H9 (cell line): Measurements from ENCODE around the gene NOX5. TPM values are rescaled to one million over a fixed set of nuclear protein-coding genes. Genes with fewer than 3 reads are reported as not detected.

ENCODE experiments used
- DNase-seq: peaks from one replicate; pipeline ENCODE4 v3.0.0-alpha.2; 2017
- H2AFZ ChIP-seq: one replicate; pipeline ENCODE4 v1.6.1; 2013; ENCODE audit warnings: mild to moderate bottlenecking, low read length, control low read depth, moderate library complexity
- H2AK5ac ChIP-seq: 2 replicates; pipeline ENCODE4 v1.6.1; 2013; ENCODE audit warnings: low read length, control low read depth, mixed read lengths; ENCODE audit not compliant: insufficient read length
- H2BK120ac ChIP-seq: one replicate; pipeline ENCODE4 v1.6.1; 2013; ENCODE audit warnings: low read depth, mild to moderate bottlenecking, low read length, control low read depth, inconsistent platforms; ENCODE audit not compliant: poor library complexity, severe bottlenecking
- H2BK12ac ChIP-seq: 2 replicates; pipeline ENCODE4 v1.6.1; 2013; ENCODE audit warnings: low read length, control low read depth, mixed read lengths, low read depth; ENCODE audit not compliant: insufficient read length
- H2BK15ac ChIP-seq: 2 replicates; pipeline ENCODE4 v1.6.1; 2013; ENCODE audit warnings: low read depth, low read length, control low read depth
- H2BK20ac ChIP-seq: one replicate; pipeline ENCODE4 v1.6.1; 2013; ENCODE audit warnings: low read depth, mild to moderate bottlenecking, low read length, control low read depth, inconsistent platforms; ENCODE audit not compliant: poor library complexity, severe bottlenecking
- H2BK5ac ChIP-seq: 2 replicates; pipeline ENCODE4 v1.6.1; 2013; ENCODE audit warnings: low read length, control low read depth, mixed read lengths; ENCODE audit not compliant: insufficient read length
- H3K14ac ChIP-seq: 2 replicates; pipeline ENCODE4 v1.6.1; 2013; ENCODE audit warnings: low read length, control low read depth; ENCODE audit not compliant: insufficient read depth
- H3K18ac ChIP-seq: 2 replicates; pipeline ENCODE4 v1.6.1; 2013; ENCODE audit warnings: low read depth, mild to moderate bottlenecking, mixed read lengths, low read length, control low read depth; ENCODE audit not compliant: insufficient read length
- H3K23ac ChIP-seq: 2 replicates; pipeline ENCODE4 v1.6.1; 2013; ENCODE audit warnings: low read length, control low read depth, mixed read lengths, low read depth; ENCODE audit not compliant: insufficient read length
- H3K23me2 ChIP-seq: 2 replicates; pipeline ENCODE4 v1.6.1; 2013; ENCODE audit warnings: low read depth, mild to moderate bottlenecking, mixed read lengths, low read length, control low read depth; ENCODE audit not compliant: insufficient read length, poor library complexity, severe bottlenecking
- H3K27ac ChIP-seq: 2 replicates; pipeline ENCODE4 v1.5.1; 2013; ENCODE audit warnings: low read length, control low read depth, mixed read lengths, low read depth; ENCODE audit not compliant: insufficient read length
- H3K27me3 ChIP-seq: 2 replicates; pipeline ENCODE4 v1.6.1; 2013; ENCODE audit warnings: low read length, control low read depth, inconsistent platforms; ENCODE audit not compliant: insufficient read depth
- H3K4ac ChIP-seq: 2 replicates; pipeline ENCODE4 v1.6.1; 2013; ENCODE audit warnings: low read depth, mild to moderate bottlenecking, control low read depth, inconsistent platforms, low read length, moderate library complexity
- H3K4me1 ChIP-seq: 2 replicates; pipeline ENCODE4 v1.6.1; 2013; ENCODE audit warnings: low read length, control low read depth, inconsistent platforms; ENCODE audit not compliant: insufficient read depth
- H3K4me2 ChIP-seq: 2 replicates; pipeline ENCODE4 v1.6.1; 2013; ENCODE audit warnings: low read length, control low read depth, mixed read lengths; ENCODE audit not compliant: insufficient read length, insufficient read depth
- H3K56ac ChIP-seq: 2 replicates; pipeline ENCODE4 v1.6.1; 2013; ENCODE audit warnings: low read depth, mild to moderate bottlenecking, mixed read lengths, low read length, control low read depth; ENCODE audit not compliant: insufficient read length
- H3K79me1 ChIP-seq: 2 replicates; pipeline ENCODE4 v1.6.1; 2013; ENCODE audit warnings: low read depth, mild to moderate bottlenecking, moderate library complexity, low read length, control low read depth, inconsistent platforms; ENCODE audit not compliant: insufficient read depth, poor library complexity, severe bottlenecking
- H3K79me2 ChIP-seq: 2 replicates; pipeline ENCODE4 v1.6.1; 2013; ENCODE audit warnings: low read length, control low read depth, inconsistent platforms; ENCODE audit not compliant: insufficient read depth
- H3K9ac ChIP-seq: 2 replicates; pipeline ENCODE4 v1.6.1; 2013; ENCODE audit warnings: low read length, control low read depth, mixed read lengths; ENCODE audit not compliant: insufficient read length; ENCODE audit errors: extremely low read depth
- H3K9me3 ChIP-seq: one replicate; pipeline ENCODE4 v1.6.1; 2013; ENCODE audit warnings: low read depth, low read length, inconsistent platforms; ENCODE audit not compliant: control insufficient read depth
- H3T11ph ChIP-seq: one replicate; pipeline ENCODE4 v1.6.1; 2013; ENCODE audit warnings: mild to moderate bottlenecking, low read length, control low read depth, inconsistent platforms
- H4K20me1 ChIP-seq: one replicate; pipeline ENCODE4 v1.6.1; 2013; ENCODE audit not compliant: control insufficient read depth, insufficient read length, insufficient read depth
- H4K5ac ChIP-seq: 2 replicates; pipeline ENCODE4 v1.6.1; 2013; ENCODE audit warnings: low read depth, mild to moderate bottlenecking, mixed read lengths, low read length, control low read depth; ENCODE audit not compliant: insufficient read length
- H4K8ac ChIP-seq: replicated peaks from 2 replicates; pipeline ENCODE4 v1.6.1; 2013; ENCODE audit warnings: low read length, control low read depth, mixed read lengths, low read depth; ENCODE audit not compliant: insufficient read length
- H4K91ac ChIP-seq: 2 replicates; pipeline ENCODE4 v1.6.1; 2013; ENCODE audit warnings: low read depth, mild to moderate bottlenecking, moderate library complexity, mixed read lengths, low read length, control low read depth; ENCODE audit not compliant: insufficient read length
- H3K27ac Mint-ChIP-seq, 3 experiments: 2 replicates in 2 of 3; 3 replicates in 1 of 3; pipeline ENCODE4 v1.8.0; 2020 to 2021; ENCODE audit warnings: mixed read lengths in 3 of 3, mild to moderate bottlenecking in 1 of 3, moderate library complexity in 1 of 3
- H3K27me3 Mint-ChIP-seq: 2 replicates; pipeline ENCODE4 v1.8.0; 2021; ENCODE audit warnings: low read depth, mild to moderate bottlenecking, moderate library complexity, mixed read lengths
- H3K36me3 Mint-ChIP-seq, 3 experiments: 2 replicates in 2 of 3; 3 replicates in 1 of 3; pipeline ENCODE4 v1.8.0; 2020 to 2021; ENCODE audit warnings: low read depth in 3 of 3, mixed read lengths in 3 of 3; ENCODE audit not compliant: insufficient read depth in 1 of 3
- H3K4me1 Mint-ChIP-seq, 2 experiments: 2 replicates each; pipeline ENCODE4 v1.8.0; 2020; ENCODE audit warnings: mixed read lengths in 2 of 2
- H3K4me3 Mint-ChIP-seq, 2 experiments: 2 replicates in 1 of 2; 3 replicates in 1 of 2; pipeline ENCODE4 v1.8.0; 2020 to 2021; ENCODE audit warnings: mild to moderate bottlenecking in 2 of 2, mixed read lengths in 2 of 2, moderate library complexity in 1 of 2
- H3K9me3 Mint-ChIP-seq, 2 experiments: 2 replicates in 1 of 2; 3 replicates in 1 of 2; pipeline ENCODE4 v1.8.0; 2020; ENCODE audit warnings: mild to moderate bottlenecking in 2 of 2, mixed read lengths in 2 of 2, moderate library complexity in 1 of 2
- WGBS: extraction: QIAGEN DNeasy Blood & Tissue Kit; methylation state at CpG from one replicate; pipeline ENCODE4 v1.1.7; 2013; ENCODE audit warnings: missing lambda C conversion rate, low lambda C conversion rate, mixed read lengths; ENCODE audit not compliant: insufficient read length; ENCODE audit errors: extremely low coverage; 5-methylcytosine and 5-hydroxymethylcytosine counted together
- total RNA-seq: library from RNA; stranded (reverse); gene quantifications from 2 replicates; pipeline ENCODE4 v1.2.1, GENCODE V29; 2021
- TF ChIP-seq, protein P1 (sequence below): fragments of 200-600 bp; sonication (generic); conservative IDR thresholded peaks from 3 replicates; pipeline ENCODE4 v1.8.0; 2021; ENCODE audit warnings: antibody characterized with exemption, mild to moderate bottlenecking

Gene NOX5
- total RNA-seq, 1 experiment from 2014 or later, result 0.04 TPM

- Histone ChIP-seq H3K4me2 (no peak overlapping the region), H2BK15ac (no peak overlapping the region), H2BK120ac (no peak overlapping the region), H3K4ac (no peak overlapping the region), H3K9me3 (no peaks in the 10 kb centered on the region), H2BK12ac (no peak overlapping the region), H3K4me1 (peaks cover 41% of the 10 kb centered on the region), H3K27ac (no peak overlapping the region), H4K5ac (no peak overlapping the region), H2AFZ (no peak overlapping the region), H3K79me2 (no peaks in the 10 kb centered on the region), H2AK5ac (no peak overlapping the region), H3K79me1 (no peaks in the 10 kb centered on the region), H3K27me3 (no peaks in the 10 kb centered on the region), H4K91ac (no peak overlapping the region), H3K9ac (no peak overlapping the region), H3K23ac (no peak overlapping the region), H3K18ac (no peak overlapping the region), H2BK20ac (no peak overlapping the region), H2BK5ac (no peak overlapping the region), H3K23me2 (peaks cover 2% of the 10 kb centered on the region), H3T11ph (no peak overlapping the region), H3K56ac (no peak overlapping the region), H3K14ac (no peak overlapping the region), H4K8ac (no peak overlapping the region), H4K20me1 (no peaks in the 10 kb centered on the region)
- no peaks in the 10 kb centered on the region for H3K36me3 Mint-ChIP-seq
- no peak for DNase-seq
- peaks cover 41% of the 10 kb centered on the region for H3K27me3 Mint-ChIP-seq
- H3K4me1 Mint-ChIP-seq, result peaks cover 83% of the 10 kb centered on the region in 2 experiments
- no peak overlapping the region; a peak in 2 of 7 replicates for H3K27ac Mint-ChIP-seq
- no CpG with 5 or more reads among the region's 2 CpGs for WGBS
- H3K4me3 Mint-ChIP-seq, result no peak overlapping the region
- TF ChIP-seq, protein P1, sequence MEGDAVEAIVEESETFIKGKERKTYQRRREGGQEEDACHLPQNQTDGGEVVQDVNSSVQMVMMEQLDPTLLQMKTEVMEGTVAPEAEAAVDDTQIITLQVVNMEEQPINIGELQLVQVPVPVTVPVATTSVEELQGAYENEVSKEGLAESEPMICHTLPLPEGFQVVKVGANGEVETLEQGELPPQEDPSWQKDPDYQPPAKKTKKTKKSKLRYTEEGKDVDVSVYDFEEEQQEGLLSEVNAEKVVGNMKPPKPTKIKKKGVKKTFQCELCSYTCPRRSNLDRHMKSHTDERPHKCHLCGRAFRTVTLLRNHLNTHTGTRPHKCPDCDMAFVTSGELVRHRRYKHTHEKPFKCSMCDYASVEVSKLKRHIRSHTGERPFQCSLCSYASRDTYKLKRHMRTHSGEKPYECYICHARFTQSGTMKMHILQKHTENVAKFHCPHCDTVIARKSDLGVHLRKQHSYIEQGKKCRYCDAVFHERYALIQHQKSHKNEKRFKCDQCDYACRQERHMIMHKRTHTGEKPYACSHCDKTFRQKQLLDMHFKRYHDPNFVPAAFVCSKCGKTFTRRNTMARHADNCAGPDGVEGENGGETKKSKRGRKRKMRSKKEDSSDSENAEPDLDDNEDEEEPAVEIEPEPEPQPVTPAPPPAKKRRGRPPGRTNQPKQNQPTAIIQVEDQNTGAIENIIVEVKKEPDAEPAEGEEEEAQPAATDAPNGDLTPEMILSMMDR, result no peak
- H3K9me3 Mint-ChIP-seq, result no peaks in the 10 kb centered on the region; a peak in 1 of 5 replicates
These were observed 70.0 kb downstream of the NOX5 start for GRCh38 chr15:69084404-69085030.
